Spleen (tissue), 7 donors: ENCODE results near the gene NLN.

Experiments
- POLR2A ChIP-seq, 3 donors: fragments of 450-650 bp; IDR thresholded peaks; one replicate each; pipeline ENCODE4 v1.5.1; 2017; ENCODE audit warnings: antibody characterized with exemption in 3 of 3, mild to moderate bottlenecking in 1 of 3
- TF ChIP-seq, protein P1 (sequence below), 11 experiments: fragments of 200-600 bp in 7 of 11; fragments of 450-650 bp in 4 of 11; sonication (generic) in 4 of 11; IDR thresholded peaks in 8 of 11; conservative IDR thresholded peaks in 3 of 11; 1 replicate in 7 of 11; 2 replicates in 4 of 11; pipeline versions ENCODE4 v1.4.0 to v1.8.0; 2016 to 2021; ENCODE audit warnings: antibody characterized with exemption in 11 of 11, inconsistent platforms in 4 of 11, mild to moderate bottlenecking in 1 of 11
- donor health status: DM: no; HTN: no; CAD: no; lungs with moderate emphysema.
- donor health status: DM: no; HTN: no; CAD: no.
- donor health status: DM: no; HTN: no; CAD: no.

DNA sequence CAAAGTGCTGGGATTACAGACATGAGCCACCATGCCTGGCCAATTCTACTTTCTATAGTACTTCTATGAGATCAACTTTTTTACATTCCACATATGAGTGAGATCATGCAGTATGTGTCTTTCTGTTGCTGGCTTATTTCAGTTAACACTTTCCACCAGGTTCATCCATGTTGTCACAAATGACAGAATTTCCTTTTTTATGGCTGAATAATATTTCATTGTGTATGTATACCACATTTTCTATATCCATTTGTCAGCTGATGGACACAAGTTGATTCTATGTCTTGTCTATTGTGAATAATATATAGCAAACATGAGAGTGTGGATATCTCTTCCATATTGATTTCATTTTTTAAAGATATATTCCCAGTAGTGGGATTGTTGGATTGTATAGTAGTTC lies 17.2 kb downstream of the NLN start:
- TF ChIP-seq, protein P1, sequence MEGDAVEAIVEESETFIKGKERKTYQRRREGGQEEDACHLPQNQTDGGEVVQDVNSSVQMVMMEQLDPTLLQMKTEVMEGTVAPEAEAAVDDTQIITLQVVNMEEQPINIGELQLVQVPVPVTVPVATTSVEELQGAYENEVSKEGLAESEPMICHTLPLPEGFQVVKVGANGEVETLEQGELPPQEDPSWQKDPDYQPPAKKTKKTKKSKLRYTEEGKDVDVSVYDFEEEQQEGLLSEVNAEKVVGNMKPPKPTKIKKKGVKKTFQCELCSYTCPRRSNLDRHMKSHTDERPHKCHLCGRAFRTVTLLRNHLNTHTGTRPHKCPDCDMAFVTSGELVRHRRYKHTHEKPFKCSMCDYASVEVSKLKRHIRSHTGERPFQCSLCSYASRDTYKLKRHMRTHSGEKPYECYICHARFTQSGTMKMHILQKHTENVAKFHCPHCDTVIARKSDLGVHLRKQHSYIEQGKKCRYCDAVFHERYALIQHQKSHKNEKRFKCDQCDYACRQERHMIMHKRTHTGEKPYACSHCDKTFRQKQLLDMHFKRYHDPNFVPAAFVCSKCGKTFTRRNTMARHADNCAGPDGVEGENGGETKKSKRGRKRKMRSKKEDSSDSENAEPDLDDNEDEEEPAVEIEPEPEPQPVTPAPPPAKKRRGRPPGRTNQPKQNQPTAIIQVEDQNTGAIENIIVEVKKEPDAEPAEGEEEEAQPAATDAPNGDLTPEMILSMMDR (IDR thresholded peaks at IDR 0.05 in 8 of 11, conservative IDR thresholded peaks at IDR 0.05 in 3 of 11): no peak
- no peak for TF ChIP-seq POLR2A (IDR thresholded peaks at IDR 0.05)
